IPS-18c (cell line): ENCODE measurements around the gene GNG5.
"Not testable (repeated sequence)": the region's sequence is repeated elsewhere in the genome, so short reads cannot be mapped to it uniquely, and the experiment has no call there.

Experiments used
- H3K4me3 ChIP-seq: 2 replicates; pipeline ENCODE4 v1.7.0; 2013; ENCODE audit warnings: low read depth, mild to moderate bottlenecking, low read length, moderate library complexity; ENCODE audit not compliant: insufficient read depth
- H3K9me3 ChIP-seq: one replicate; pipeline ENCODE4 v1.6.1; 2013; ENCODE audit warnings: mild to moderate bottlenecking, low read length, moderate library complexity; ENCODE audit not compliant: control insufficient read depth, insufficient read depth

The GNG5 gene

DNA sequence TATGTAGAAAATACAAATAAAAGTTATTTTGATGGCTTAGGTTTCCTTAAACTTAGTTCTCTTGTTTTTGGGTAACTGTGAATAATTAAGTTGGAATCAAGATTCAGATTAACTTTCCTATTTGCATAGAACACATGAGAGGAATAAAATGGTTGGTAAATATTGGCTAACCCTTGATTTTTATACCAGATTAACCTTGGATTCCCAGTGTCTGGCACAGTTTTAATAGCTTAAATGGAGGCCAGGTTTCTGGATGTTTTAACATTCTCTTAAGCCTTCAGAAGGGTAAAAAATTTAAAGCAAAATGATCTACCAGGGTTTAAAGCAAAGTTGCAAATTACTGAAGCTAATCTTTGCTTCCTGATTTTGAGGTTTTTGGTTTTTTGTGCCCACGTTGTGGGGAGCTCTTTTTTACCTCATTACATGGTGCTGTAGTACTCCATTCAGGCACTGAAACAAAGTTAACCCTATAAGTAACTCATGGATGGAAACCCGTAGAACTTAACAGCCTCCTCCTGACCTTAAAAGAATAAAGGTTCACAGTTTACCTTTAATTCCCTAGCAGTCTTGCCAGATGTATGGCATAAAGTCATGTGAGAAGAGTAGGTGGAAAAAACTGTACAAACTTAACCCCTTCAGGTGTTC, 8.6 kb downstream of the GNG5 start:
- no peak overlapping the region for H3K4me3 ChIP-seq
- H3K9me3 ChIP-seq, result no peaks in the 10 kb centered on the region

DNA sequence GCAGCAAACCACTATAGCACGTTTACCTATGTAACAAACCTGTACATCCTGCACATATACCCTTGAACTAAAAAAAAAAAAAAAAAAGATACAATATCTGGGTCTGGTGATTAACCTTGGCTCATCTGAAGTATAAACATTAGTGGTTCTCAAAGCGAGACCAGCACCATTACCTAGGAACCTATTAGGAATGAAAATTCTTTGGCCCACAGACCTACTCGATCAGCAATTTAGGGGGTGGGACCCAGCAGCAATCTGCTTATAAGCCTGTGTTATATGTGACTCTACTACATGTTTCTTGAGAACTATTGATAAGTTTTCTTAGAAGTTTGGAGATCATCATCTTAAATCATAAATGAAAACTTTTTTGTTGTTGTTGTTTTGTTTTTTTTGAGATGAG, 9.9 kb downstream of the GNG5 start:
- Histone ChIP-seq H3K4me3 (no peak overlapping the region), H3K9me3 (no peaks in the 10 kb centered on the region)

DNA sequence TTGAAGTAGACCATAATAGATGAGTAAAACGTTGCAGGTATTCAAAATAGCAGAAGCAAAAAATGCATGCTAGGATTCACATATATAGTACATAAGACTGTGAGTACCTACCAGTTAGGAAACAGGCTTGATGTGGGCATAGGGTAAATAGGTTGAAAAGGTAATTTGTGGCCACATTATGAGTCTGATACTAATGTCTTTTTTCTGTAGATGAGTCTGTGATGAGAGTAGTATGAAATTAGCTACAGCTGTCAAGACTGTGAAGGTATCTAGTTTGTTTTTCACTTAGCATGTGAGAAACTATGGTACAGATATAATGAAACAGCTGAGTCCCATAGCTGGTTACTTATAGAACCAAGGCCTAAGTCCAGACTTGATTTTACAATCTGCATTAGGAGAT, 12.6 kb downstream of the GNG5 start:
- Histone ChIP-seq H3K4me3 (no peak overlapping the region), H3K9me3 (no peaks in the 10 kb centered on the region)

DNA sequence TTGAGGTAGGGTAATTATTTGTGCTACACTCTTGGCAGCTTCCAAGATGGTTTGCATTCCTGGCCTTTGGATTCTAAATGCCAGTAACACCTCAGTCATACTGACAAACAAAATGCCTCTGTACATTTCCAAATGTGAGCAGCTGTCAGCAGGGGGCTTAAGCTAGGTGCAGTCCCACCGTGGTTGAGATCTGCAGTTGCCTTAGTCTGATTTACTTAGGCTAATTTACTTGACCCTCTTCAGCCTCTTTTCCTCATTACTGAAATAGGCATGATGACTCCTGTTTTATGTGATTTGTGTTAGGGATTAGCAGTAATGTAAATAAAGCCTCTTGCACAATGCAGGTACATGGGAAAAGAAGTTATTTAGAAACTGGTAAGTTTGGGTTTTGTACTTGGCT, 13.7 kb downstream of the GNG5 start:
- Histone ChIP-seq H3K4me3 (no peak overlapping the region), H3K9me3 (no peaks in the 10 kb centered on the region)

DNA sequence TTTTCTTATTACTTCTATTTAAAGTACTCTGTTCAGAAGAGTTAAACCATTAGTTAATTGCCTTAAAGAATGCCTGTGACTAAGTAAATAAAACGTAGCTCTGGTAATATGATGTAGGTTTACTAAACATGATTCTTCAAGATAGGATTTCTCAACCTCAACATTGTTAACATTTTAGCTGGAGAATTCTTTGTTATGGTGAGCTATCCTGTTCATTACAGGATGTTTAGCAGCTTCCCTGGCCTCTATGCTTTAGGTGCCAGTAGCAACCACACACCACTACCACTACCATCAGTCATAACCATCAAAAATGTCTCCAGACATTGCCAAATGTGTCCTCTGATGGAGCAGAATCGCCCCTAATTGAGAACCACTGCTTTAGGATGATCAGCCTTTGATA, 16.6 kb downstream of the GNG5 start:
- Histone ChIP-seq H3K4me3 (no peak overlapping the region), H3K9me3 (no peaks in the 10 kb centered on the region)

DNA sequence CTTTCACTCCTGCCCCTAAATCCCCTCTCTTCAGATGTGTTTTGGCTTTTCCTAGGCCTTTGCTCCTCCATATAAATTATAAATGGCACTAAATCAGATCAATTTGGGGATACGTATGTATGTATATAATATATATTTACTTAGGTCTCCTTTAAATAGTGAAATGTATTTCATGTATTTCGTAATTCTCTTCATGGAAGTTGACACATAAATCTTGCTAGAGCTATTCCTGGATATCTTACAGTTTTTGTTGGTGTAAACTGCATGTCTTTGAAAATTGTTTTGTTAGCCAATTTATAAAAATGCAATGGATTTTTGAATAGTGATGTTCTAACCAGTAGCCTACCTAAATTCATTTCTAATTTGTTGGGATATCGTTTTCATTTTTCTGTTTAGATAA, 18.3 kb downstream of the GNG5 start:
- H3K4me3 ChIP-seq, result no peak overlapping the region
- H3K9me3 ChIP-seq, result no peaks in the 10 kb centered on the region

DNA sequence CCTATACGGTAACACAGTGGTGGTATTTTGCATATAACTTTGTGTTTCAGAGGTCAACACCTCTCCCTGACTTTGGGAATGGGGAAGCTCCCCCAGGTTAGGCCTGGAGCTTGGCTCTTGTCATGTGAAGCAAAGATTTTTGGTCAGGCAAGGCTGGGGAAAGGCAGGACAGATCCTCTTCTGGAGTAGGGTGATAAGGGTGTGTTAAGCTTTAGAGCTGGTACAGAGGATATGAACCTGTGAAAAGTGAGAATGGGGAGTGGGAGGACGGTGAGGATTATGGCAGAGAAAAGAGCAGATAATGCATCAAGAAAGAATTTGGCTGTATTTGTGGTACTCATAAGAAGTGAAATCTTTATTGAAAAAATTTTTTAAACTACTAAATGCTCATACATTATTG, 25.1 kb downstream of the GNG5 start:
- H3K9me3 ChIP-seq, result peaks cover 7% of the 10 kb centered on the region
- no peak overlapping the region for H3K4me3 ChIP-seq

DNA sequence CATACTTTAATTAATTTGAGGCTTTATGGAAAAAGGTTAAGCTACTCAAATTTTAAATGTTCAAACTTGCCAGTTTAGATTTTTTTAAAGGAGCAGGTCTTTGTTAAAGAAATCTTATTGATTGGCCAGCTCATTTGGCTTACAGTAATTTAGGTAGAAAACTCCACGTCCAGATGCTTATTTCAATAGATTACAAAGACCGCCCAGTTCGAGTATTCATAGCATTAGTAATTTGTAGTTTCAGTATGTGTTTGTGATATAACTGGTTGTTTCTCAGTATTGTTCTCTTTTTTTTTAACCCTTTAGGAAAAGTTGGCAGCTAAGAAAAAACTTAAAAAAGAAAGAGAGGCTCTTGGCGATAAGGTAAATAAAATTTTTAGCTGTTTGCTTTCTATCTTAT, 25.7 kb downstream of the GNG5 start:
- Histone ChIP-seq H3K4me3 (no peak overlapping the region), H3K9me3 (peaks cover 7% of the 10 kb centered on the region)

DNA sequence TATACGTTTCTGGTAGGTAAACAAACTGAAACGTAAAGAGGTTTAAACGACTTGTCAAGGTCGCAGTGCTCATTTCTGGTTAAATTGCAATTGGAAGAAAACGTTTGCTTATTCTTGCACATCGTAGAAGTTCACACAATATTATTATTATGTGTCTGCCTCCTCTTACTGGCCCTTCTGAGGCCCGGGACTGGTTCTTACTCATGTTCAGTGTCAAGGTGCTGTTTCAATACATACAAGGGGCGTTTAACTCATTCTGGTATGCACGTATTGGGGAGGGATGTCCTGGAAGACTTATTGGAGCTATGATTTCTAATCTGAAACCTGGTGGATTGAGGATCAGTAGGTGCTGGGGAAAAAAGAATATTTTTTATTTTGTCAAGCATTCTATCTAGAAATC, 26.4 kb downstream of the GNG5 start:
- Histone ChIP-seq H3K9me3 (peaks cover 7% of the 10 kb centered on the region), H3K4me3 (peak overlapping the region; percentile 88)

DNA sequence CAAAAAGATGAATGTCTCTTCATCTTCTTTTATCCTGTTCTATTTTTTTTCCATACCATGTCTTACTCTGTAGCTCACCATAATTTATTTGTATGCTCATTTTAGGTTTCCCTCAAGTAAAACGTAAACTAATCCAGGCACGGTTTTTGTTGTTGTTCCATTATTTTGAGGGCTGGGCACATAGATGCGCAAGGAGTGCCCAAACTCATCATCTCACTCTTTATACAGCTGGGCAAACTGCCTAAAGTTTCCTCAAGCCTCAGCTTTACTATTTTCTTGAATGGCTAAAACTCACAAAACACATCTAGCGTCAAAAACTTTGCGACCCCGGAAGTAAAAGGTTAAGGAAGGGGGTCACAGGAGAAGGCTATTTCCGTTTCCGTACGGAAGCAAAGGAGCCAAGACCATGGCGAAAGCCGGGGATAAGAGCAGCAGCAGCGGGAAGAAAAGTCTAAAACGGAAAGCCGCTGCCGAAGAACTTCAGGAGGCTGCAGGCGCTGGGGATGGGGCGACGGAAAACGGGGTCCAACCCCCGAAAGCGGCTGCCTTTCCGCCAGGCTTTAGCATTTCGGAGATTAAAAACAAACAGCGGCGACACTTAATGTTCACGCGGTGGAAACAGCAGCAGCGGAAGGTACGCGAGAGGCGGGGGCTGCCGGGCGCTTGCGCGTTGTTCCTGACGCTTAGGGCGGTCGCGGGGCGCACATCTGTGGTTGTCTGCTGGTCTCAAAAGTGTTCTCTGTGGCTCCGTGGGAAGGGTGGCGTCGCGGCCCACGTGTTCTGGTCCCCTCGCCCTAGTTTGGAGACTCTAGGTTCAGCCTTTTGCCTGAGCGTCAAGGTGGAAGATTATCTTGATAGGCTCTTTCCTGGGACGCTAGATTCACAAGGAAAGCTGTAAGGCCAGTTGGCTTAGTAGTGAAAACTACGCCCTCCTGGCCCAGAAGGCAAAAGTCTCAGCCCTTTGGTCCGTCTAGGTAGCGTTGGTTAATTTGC, 27.2 kb downstream of the GNG5 start, which contains the start of gene RPF1:
TSS of gene RPF1 (plus strand) at position 391 of the 993 bp plus-strand sequence. CDS start at position 407, 16 bp downstream.
- Histone ChIP-seq H3K4me3 (peak within 1 kb of the TSS; percentile 88), H3K9me3 (peaks cover 7% of the 10 kb centered on the region)

DNA sequence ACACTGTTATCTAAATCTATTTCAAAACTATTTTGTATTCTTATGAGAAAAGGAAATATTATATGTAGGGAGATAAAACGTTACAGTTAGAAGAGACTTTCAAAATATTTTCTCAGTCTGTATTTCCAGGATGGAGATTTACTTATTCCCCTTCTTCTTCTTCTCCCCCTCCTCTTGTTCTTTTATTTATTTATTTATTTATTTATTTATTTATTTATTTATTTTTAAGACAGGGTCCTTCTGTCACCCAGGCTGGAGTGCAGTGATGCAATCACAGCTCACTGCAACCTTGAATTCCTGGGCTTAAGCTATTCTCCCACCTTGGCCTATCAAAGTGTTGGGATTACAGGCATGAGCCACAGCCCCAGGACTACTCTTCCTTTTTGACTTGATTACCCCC, 30.2 kb downstream of the GNG5 start:
- peaks cover 7% of the 10 kb centered on the region for H3K9me3 ChIP-seq
- H3K4me3 ChIP-seq, result no peak overlapping the region

DNA sequence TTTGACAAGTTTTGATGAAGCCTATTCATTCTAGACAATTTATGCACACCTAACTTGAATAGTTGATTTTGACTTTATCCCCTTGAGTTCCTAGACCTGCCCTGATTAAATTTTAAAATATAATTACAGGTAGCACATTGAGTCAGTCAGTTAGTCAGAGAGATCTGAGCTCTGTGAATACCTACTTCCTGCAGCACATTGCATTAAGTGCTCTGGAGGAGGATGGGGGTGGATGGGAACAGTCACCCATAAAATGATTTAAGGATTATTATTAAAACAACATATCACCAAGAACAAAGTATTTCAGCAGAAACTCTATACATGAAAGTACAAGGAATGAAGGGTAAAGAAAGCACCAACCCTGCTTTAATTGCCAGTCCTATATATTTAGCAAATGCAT, 39.1 kb downstream of the GNG5 start:
- Histone ChIP-seq H3K9me3 (no peaks in the 10 kb centered on the region), H3K4me3 (no peak overlapping the region)

DNA sequence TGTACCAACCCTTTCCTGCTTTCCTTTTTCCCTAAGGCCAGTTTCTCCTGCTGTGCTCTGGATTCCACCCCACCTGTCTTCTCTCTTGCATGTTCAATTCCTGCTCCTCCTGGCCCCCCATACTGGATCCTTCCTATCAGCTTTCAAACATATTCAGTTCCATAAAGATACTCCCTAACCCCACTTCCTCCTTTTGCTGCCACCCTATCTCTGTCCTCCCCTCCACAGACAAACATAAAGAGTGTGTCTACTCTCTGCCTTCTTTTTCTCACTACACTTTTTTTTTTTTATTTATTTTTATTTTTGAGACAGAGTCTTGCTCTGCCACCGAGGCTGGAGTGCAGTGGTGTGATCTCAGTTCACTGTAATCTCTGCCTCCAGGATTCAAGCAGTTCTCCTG, 44.3 kb downstream of the GNG5 start:
- Histone ChIP-seq H3K9me3 (no peaks in the 10 kb centered on the region), H3K4me3 (no peak overlapping the region)

DNA sequence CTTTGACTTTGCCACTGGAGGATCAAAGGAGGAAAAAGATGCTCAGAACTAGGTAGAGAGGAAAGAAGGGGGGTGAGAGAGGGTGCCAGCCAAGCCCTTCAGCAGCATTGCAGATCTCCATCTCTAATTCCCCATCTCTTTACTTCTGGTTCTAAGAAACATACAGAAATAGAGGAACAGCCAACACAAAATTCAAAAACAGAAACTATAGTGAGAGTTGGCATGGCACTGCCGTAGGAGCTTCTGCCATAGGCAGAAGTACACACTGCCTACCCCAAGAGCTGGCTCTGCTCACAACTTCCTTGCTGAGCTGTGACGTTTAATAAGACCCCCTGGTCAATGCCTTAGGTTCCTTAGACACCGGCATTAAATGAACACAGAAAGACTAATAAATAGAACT, 53.9 kb downstream of the GNG5 start:
- Histone ChIP-seq H3K9me3 (no peaks in the 10 kb centered on the region), H3K4me3 (no peak overlapping the region)

DNA sequence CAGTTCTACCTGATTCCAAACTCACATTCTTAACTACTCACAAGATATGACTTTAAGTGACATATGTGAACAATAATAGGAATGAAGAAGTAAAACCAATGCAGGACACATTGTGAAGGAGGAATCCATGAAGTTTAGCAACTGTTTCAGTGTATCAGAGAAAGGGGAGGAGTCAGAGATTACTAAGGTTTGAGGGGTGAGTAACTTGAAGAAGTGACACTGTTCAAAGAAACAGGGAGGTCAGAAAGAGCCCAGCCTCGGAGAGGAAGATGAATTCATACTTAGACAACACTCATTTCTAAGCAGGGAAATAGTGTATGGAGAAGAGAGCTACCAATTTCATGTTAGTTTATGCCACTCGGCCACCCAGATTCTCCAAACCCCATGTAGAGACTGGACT, 55.5 kb downstream of the GNG5 start:
- H3K9me3 ChIP-seq, result no peaks in the 10 kb centered on the region
- no peak overlapping the region for H3K4me3 ChIP-seq

DNA sequence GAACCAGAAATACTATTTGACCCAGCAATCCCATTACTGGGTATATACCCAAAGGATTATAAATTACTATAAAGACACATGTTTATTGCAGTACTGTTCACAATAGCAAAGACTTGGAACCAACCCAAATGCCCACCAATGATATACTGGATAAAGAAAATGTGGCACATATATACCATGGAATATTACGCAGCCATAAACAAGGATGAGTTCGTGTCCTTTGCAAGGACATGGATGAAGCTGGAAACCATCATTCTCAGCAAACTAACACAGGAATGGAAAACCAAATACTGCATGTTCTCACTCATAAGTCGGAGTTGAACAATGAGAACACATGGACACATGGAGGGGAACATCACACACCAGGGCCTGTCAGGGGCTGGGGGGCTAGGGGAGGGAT, 57.7 kb downstream of the GNG5 start:
- not testable (repeated sequence) for H3K9me3 ChIP-seq

More for the DNA sequence above, 57.7 kb downstream of the GNG5 start:
- H3K4me3 ChIP-seq, result not testable (repeated sequence)
